Measurements from ENCODE around the gene NKTR. TPM values are rescaled to one million over a fixed set of nuclear protein-coding genes. Genes with fewer than 3 reads are reported as not detected.

NKTR gene
- polyA plus RNA-seq, 3 donors = 2.6 to 78.5 (median 5.8) TPM

DNA sequence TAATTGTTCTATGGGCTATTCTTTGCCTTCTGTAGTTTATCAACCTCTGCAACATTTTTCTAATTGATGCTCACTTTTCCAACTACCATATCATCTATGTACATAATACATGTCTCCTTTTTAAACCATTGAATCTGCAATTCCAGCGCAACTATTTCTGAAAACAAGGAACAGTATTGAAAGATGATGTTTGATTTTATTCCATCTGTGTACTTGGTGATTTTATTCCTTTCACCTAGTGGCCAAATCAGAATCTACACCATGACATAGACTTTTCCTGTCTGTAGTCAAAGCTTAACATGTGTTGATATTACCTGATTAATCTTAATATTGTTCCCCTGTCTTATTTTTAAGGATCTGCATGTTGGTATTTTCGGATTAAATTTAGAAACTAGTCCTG is 13.0 kb downstream of the NKTR start:
- no peaks in the 10 kb centered on the region for H3K4me1 ChIP-seq (ENCODE audit: control insufficient read depth in 1 of 2, insufficient read depth in 2 of 2, low read length in 2 of 2)
- peaks cover 95% of the 10 kb centered on the region for H3K79me2 ChIP-seq (ENCODE audit: insufficient read depth, low read length)
- H2AFZ ChIP-seq (ENCODE audit: insufficient read depth, low read depth, low read length, poor library complexity, severe bottlenecking) = no peak overlapping the region
- Mint-ChIP-seq H3K36me3 (peaks cover 42 to 52% of the 10 kb centered on the region in 2 donors), H3K27me3 (ENCODE audit: low read depth in 3 of 3) (no peaks in the 10 kb centered on the region), H3K4me1 (peaks cover 10% of the 10 kb centered on the region), H3K27ac (peak overlapping the region in 1 of 7 donors; percentile 58), H3K9me3 (no peaks in the 10 kb centered on the region), H3K4me3 (no peak overlapping the region)
- peaks cover 40 to 68% of the 10 kb centered on the region in 2 donors for H3K36me3 ChIP-seq (replicated peaks in 1 of 2; ENCODE audit: control insufficient read depth in 1 of 2, insufficient read depth in 2 of 2, low read length in 2 of 2)
- H3K9me3 ChIP-seq (replicated peaks in 1 of 2; ENCODE audit: control insufficient read depth in 1 of 2, insufficient read depth in 1 of 2, low read length in 2 of 2) = no peaks in the 10 kb centered on the region
- intact Hi-C loops (cut with micrococcal nuclease) = no loop called here
- no peak overlapping the region for H3K9ac ChIP-seq (ENCODE audit: insufficient read depth, low read length, poor library complexity, severe bottlenecking)
- WGBS (ENCODE audit: insufficient coverage) = no CpG with 5 or more reads among the region's 2 CpGs
- no peak overlapping the region for H3K4me3 ChIP-seq (replicated peaks in 1 of 3; ENCODE audit: low read depth in 2 of 3, low read length in 3 of 3)
- peak in 1 of 3 donors; percentile 12 for DNase-seq
- H3K4me2 ChIP-seq (replicated peaks; ENCODE audit: extremely low read depth, low read length, poor library complexity, severe bottlenecking) = no peak overlapping the region
- H3K27ac ChIP-seq (ENCODE audit: low read depth in 1 of 2, low read length in 2 of 2) = peak overlapping the region in 1 of 2 donors; percentile 8
- H3K27me3 ChIP-seq (ENCODE audit: control insufficient read depth in 2 of 2, insufficient read depth in 2 of 2, low read length in 2 of 2) = no peaks in the 10 kb centered on the region
- TF ChIP-seq, protein P1, sequence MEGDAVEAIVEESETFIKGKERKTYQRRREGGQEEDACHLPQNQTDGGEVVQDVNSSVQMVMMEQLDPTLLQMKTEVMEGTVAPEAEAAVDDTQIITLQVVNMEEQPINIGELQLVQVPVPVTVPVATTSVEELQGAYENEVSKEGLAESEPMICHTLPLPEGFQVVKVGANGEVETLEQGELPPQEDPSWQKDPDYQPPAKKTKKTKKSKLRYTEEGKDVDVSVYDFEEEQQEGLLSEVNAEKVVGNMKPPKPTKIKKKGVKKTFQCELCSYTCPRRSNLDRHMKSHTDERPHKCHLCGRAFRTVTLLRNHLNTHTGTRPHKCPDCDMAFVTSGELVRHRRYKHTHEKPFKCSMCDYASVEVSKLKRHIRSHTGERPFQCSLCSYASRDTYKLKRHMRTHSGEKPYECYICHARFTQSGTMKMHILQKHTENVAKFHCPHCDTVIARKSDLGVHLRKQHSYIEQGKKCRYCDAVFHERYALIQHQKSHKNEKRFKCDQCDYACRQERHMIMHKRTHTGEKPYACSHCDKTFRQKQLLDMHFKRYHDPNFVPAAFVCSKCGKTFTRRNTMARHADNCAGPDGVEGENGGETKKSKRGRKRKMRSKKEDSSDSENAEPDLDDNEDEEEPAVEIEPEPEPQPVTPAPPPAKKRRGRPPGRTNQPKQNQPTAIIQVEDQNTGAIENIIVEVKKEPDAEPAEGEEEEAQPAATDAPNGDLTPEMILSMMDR (IDR thresholded peaks at IDR 0.05) = peak; percentile 79
- peaks cover 90% of the 10 kb centered on the region for H4K20me1 ChIP-seq (ENCODE audit: insufficient read depth, low read length)

DNA sequence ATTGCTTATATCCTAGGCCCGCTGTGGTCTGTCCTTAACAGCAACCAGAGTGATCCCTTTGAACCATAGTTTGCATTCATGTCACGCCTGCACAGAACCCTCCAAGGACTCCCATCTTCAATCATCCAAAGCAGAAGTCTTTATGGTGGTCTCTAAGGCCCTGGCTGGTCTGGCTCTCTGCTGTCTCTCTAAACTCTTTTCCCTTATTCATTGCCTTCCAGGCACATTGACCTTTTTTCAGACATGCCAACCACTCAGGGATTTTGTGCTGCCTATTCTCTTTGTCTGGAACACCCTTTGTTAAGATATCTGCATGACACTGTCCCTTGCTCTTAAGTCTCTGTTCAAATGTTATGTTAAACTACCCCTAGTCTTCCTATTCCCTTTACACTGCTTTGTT is 31.1 kb downstream of the NKTR start:
- Histone ChIP-seq H3K79me2 (ENCODE audit: insufficient read depth, low read length) (peaks cover 13% of the 10 kb centered on the region), H3K27ac (ENCODE audit: low read depth in 1 of 2, low read length in 2 of 2) (peak overlapping the region in 1 of 2 donors; percentile 12), H3K4me1 (ENCODE audit: control insufficient read depth in 1 of 2, insufficient read depth in 2 of 2, low read length in 2 of 2) (no peaks in the 10 kb centered on the region), H3K9ac (ENCODE audit: insufficient read depth, low read length, poor library complexity, severe bottlenecking) (no peak overlapping the region), H2AFZ (ENCODE audit: insufficient read depth, low read depth, low read length, poor library complexity, severe bottlenecking) (no peak overlapping the region), H3K4me3 (replicated peaks in 1 of 3; ENCODE audit: low read depth in 2 of 3, low read length in 3 of 3) (no peak overlapping the region), H4K20me1 (ENCODE audit: insufficient read depth, low read length) (peaks cover 43% of the 10 kb centered on the region), H3K9me3 (replicated peaks in 1 of 2; ENCODE audit: control insufficient read depth in 1 of 2, insufficient read depth in 1 of 2, low read length in 2 of 2) (no peaks in the 10 kb centered on the region), H3K4me2 (replicated peaks; ENCODE audit: extremely low read depth, low read length, poor library complexity, severe bottlenecking) (no peak overlapping the region), H3K27me3 (ENCODE audit: control insufficient read depth in 2 of 2, insufficient read depth in 2 of 2, low read length in 2 of 2) (no peaks in the 10 kb centered on the region), H3K36me3 (replicated peaks in 1 of 2; ENCODE audit: control insufficient read depth in 1 of 2, insufficient read depth in 2 of 2, low read length in 2 of 2) (peaks cover 64 to 98% of the 10 kb centered on the region in 2 donors)
- TF ChIP-seq, protein P1 (IDR thresholded peaks at IDR 0.05) = no peak
- WGBS (ENCODE audit: insufficient coverage) = 100% methylated on average over 2 of the region's 2 CpGs
- peaks cover 0 to 2% (median 0%) of the 10 kb centered on the region in 3 donors for H3K27me3 Mint-ChIP-seq (ENCODE audit: low read depth in 3 of 3)
- H3K4me1 Mint-ChIP-seq = peaks cover 2% of the 10 kb centered on the region
- H3K36me3 Mint-ChIP-seq = peaks cover 63 to 81% of the 10 kb centered on the region in 2 donors
- intact Hi-C loops (cut with micrococcal nuclease) = no loop called here
- no peak overlapping the region for H3K4me3 Mint-ChIP-seq
- DNase-seq = no peak
- no peaks in the 10 kb centered on the region for H3K9me3 Mint-ChIP-seq
- H3K27ac Mint-ChIP-seq = peak overlapping the region in 4 of 7 donors; percentile 10 to 79 (median 70)
